GM23338 (cell line): Measurements from ENCODE around the gene TMPRSS9. TPM values are rescaled to one million over a fixed set of nuclear protein-coding genes. Genes with fewer than 3 reads are reported as not detected.
A peak's percentile ranks its signal among the peaks of the same experiment; 100 is the strongest.

ENCODE experiments used
- ATAC-seq: fragments of 200-7000 bp; cut with Tn5 transposase; 3 replicates; pipeline ENCODE4 v1.9.1; 2020
- DNase-seq: peaks from one replicate; pipeline ENCODE4 v3.0.0-alpha.2; 2015; ENCODE audit warnings: low spot score
- H2AFZ ChIP-seq: fragments of 200-600 bp; sonication (generic); 2 replicates; pipeline ENCODE4 v1.8.0; 2016; ENCODE audit warnings: antibody characterized with exemption, mild to moderate bottlenecking, moderate library complexity
- H3F3A ChIP-seq: fragments of 200-600 bp; sonication (generic); replicated peaks from 2 replicates; pipeline ENCODE4 v1.8.0; 2017; ENCODE audit warnings: antibody characterized with exemption, mixed run types, low read depth
- H3K27ac ChIP-seq: fragments of 200-600 bp; sonication (generic); 2 replicates; pipeline ENCODE4 v1.6.1; 2016; ENCODE audit warnings: low read depth
- H3K27me3 ChIP-seq: fragments of 200-600 bp; sonication (generic); 2 replicates; pipeline ENCODE4 v1.8.0; 2016; ENCODE audit warnings: mild to moderate bottlenecking, mixed run types, moderate library complexity; ENCODE audit not compliant: insufficient read depth
- H3K36me3 ChIP-seq: fragments of 200-600 bp; sonication (generic); 2 replicates; pipeline ENCODE4 v1.8.0; 2016; ENCODE audit warnings: mild to moderate bottlenecking; ENCODE audit not compliant: insufficient read depth
- H3K4me1 ChIP-seq: fragments of 200-600 bp; sonication (generic); 2 replicates; pipeline ENCODE4 v1.8.0; 2016; ENCODE audit warnings: mild to moderate bottlenecking, moderate library complexity; ENCODE audit not compliant: insufficient read depth
- H3K4me2 ChIP-seq: fragments of 200-600 bp; sonication (generic); 2 replicates; pipeline ENCODE4 v1.7.1; 2017; ENCODE audit warnings: mixed run types
- H3K4me3 ChIP-seq: fragments of 200-600 bp; sonication (generic); 2 replicates; pipeline ENCODE4 v1.6.1; 2016; ENCODE audit warnings: mixed run types
- H3K79me2 ChIP-seq: fragments of 200-600 bp; sonication (generic); replicated peaks from 2 replicates; pipeline ENCODE4 v1.8.0; 2017; ENCODE audit warnings: mild to moderate bottlenecking; ENCODE audit not compliant: insufficient read depth
- H3K9me2 ChIP-seq: fragments of 200-600 bp; sonication (generic); 2 replicates; pipeline ENCODE4 v1.8.0; 2017; ENCODE audit not compliant: insufficient read depth
- H4K20me1 ChIP-seq: fragments of 200-600 bp; sonication (generic); replicated peaks from 2 replicates; pipeline ENCODE4 v1.8.0; 2017; ENCODE audit warnings: mild to moderate bottlenecking; ENCODE audit not compliant: insufficient read depth
- H3K27ac Mint-ChIP-seq: 2 replicates; pipeline ENCODE4 v1.8.0; 2020; ENCODE audit warnings: inconsistent platforms, mild to moderate bottlenecking, moderate library complexity, mixed read lengths
- H3K27me3 Mint-ChIP-seq: 3 replicates; pipeline ENCODE4 v1.8.0; 2022; ENCODE audit warnings: low read depth, mild to moderate bottlenecking, moderate library complexity, mixed read lengths, inconsistent platforms; ENCODE audit not compliant: insufficient read depth, poor library complexity
- H3K36me3 Mint-ChIP-seq: 3 replicates; pipeline ENCODE4 v1.8.0; 2021; ENCODE audit warnings: low read depth, mild to moderate bottlenecking, inconsistent platforms, moderate library complexity, mixed read lengths
- H3K4me1 Mint-ChIP-seq: 3 replicates; pipeline ENCODE4 v1.8.0; 2020; ENCODE audit warnings: mild to moderate bottlenecking, inconsistent platforms, mixed read lengths
- H3K4me3 Mint-ChIP-seq: 3 replicates; pipeline ENCODE4 v1.8.0; 2021; ENCODE audit warnings: moderate library complexity, mild to moderate bottlenecking, inconsistent platforms, mixed read lengths
- H3K9me3 Mint-ChIP-seq: 3 replicates; pipeline ENCODE4 v1.8.0; 2020; ENCODE audit warnings: moderate library complexity, mild to moderate bottlenecking, inconsistent platforms, mixed read lengths
- EZH2 ChIP-seq: fragments of 200-600 bp; sonication (generic); IDR thresholded peaks from one replicate; pipeline ENCODE4 v1.8.0; 2017; ENCODE audit warnings: antibody characterized with exemption, mild to moderate bottlenecking, low read depth; ENCODE audit not compliant: unreplicated experiment
- NANOG ChIP-seq: IDR thresholded peaks from 2 replicates; pipeline ENCODE4 v1.6.1; 2016; ENCODE audit warnings: antibody characterized with exemption, borderline replicate concordance
- POLR2AphosphoS5 ChIP-seq: IDR thresholded peaks from 2 replicates; pipeline ENCODE4 v1.6.1; 2016; ENCODE audit warnings: antibody characterized with exemption, low read depth
- STAT1 ChIP-seq: IDR thresholded peaks from one replicate; pipeline ENCODE4 v1.6.1; 2016; ENCODE audit warnings: antibody characterized with exemption; ENCODE audit not compliant: unreplicated experiment
- ZNF331 ChIP-seq: fragments of 250-450 bp; sonication (Bioruptor Pico); IDR thresholded peaks from 2 replicates; pipeline ENCODE4 v1.5.0; 2020; ENCODE audit warnings: low read depth, mild to moderate bottlenecking, moderate library complexity
- polyA plus RNA-seq: library from polyadenylated mRNA; unstranded; fragments of >200 nt; fragmentation: Nextera tagmentation; extraction: Ambion mirVana; gene quantifications from 2 replicates; pipeline ENCODE4 v1.2.1, GENCODE V29; 2016
- total RNA-seq: library from RNA; depleted of rRNA; stranded (reverse); fragments of >200 nt; shearing (Covaris generic); gene quantifications from 2 replicates; pipeline ENCODE4 v1.2.3, GENCODE V29; 2014
- TF ChIP-seq, protein P1 (sequence below), 2 experiments: fragments of 200-600 bp in 1 of 2; sonication (generic) in 1 of 2; conservative IDR thresholded peaks; 2 replicates each; pipeline versions ENCODE4 v1.5.1 to v1.6.1; 2016 to 2017; ENCODE audit warnings: antibody characterized with exemption in 2 of 2, low read depth in 2 of 2, mild to moderate bottlenecking in 2 of 2, moderate library complexity in 1 of 2
- TF ChIP-seq, protein P2 (sequence below): fragments of 250-450 bp; sonication (Bioruptor Pico); IDR thresholded peaks from 2 replicates; pipeline ENCODE4 v1.5.0; 2020; ENCODE audit warnings: mild to moderate bottlenecking, moderate library complexity
- TF ChIP-seq, protein P3 (sequence below): IDR thresholded peaks from 2 replicates; pipeline ENCODE4 v1.6.1; 2016; ENCODE audit warnings: antibody characterized with exemption
- TF ChIP-seq, protein P4 (sequence below): IDR thresholded peaks from one replicate; pipeline ENCODE4 v1.6.1; 2018; ENCODE audit warnings: antibody characterized with exemption; ENCODE audit not compliant: unreplicated experiment

Gene TMPRSS9
- total and polyA plus RNA-seq, 2 experiments from 2014 or later = 0.05 to 0.28 TPM

DNA sequence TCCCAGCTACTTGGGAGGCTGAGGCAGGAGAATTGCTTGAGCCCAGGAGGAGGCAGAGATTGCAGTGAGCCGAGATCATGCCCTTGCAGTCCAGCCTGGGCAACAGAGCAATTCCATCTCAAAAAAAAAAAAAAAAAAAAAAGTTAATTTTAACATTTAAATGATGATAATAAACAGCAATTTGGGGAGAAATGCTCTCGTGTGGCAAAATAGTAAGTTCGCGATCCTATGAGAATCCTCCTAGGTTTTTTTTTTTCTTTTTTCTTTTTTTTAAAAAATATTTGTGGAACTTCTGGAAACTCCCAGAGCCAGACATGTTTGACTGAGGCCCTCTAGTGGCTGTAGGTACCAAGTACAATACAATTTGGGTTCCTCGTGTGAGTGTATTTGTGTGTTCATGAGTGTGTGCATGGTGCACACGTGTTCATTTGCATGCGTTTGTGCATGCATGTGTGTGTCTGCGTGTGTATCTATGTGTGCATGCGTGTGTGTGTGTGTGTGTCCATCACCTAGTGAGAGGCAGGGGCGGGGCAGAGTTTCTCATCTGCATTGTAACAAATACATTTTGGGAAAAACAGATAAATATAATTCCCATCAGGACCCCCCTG is 31.2 kb downstream of the TMPRSS9 start:
- ATAC-seq = peak; percentile 65
- Histone ChIP-seq H2AFZ (no peak overlapping the region), H3K4me3 (no peak overlapping the region), H3K9me2 (no peaks in the 10 kb centered on the region), H4K20me1 (no peaks in the 10 kb centered on the region), H3K27me3 (no peaks in the 10 kb centered on the region), H3K27ac (no peak overlapping the region), H3K79me2 (no peaks in the 10 kb centered on the region), H3K4me2 (no peak overlapping the region), H3K36me3 (no peaks in the 10 kb centered on the region), H3K4me1 (no peaks in the 10 kb centered on the region), H3F3A (no peaks in the 10 kb centered on the region)
- no peak overlapping the region for H3K4me3 Mint-ChIP-seq
- no peaks in the 10 kb centered on the region for H3K36me3 Mint-ChIP-seq
- peaks cover 2% of the 10 kb centered on the region; the same call in 2 of the 3 replicates for H3K9me3 Mint-ChIP-seq
- DNase-seq = peak; percentile 79
- no peaks in the 10 kb centered on the region for H3K4me1 Mint-ChIP-seq
- H3K27ac Mint-ChIP-seq = no peak overlapping the region
- peaks cover 13% of the 10 kb centered on the region for H3K27me3 Mint-ChIP-seq
- TF ChIP-seq, protein P1, sequence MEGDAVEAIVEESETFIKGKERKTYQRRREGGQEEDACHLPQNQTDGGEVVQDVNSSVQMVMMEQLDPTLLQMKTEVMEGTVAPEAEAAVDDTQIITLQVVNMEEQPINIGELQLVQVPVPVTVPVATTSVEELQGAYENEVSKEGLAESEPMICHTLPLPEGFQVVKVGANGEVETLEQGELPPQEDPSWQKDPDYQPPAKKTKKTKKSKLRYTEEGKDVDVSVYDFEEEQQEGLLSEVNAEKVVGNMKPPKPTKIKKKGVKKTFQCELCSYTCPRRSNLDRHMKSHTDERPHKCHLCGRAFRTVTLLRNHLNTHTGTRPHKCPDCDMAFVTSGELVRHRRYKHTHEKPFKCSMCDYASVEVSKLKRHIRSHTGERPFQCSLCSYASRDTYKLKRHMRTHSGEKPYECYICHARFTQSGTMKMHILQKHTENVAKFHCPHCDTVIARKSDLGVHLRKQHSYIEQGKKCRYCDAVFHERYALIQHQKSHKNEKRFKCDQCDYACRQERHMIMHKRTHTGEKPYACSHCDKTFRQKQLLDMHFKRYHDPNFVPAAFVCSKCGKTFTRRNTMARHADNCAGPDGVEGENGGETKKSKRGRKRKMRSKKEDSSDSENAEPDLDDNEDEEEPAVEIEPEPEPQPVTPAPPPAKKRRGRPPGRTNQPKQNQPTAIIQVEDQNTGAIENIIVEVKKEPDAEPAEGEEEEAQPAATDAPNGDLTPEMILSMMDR (conservative IDR thresholded peaks at IDR 0.05; ENCODE audit: low read depth in 2 of 2) = peak; percentile 78 to 89
- TF ChIP-seq POLR2AphosphoS5 = no peak

DNA sequence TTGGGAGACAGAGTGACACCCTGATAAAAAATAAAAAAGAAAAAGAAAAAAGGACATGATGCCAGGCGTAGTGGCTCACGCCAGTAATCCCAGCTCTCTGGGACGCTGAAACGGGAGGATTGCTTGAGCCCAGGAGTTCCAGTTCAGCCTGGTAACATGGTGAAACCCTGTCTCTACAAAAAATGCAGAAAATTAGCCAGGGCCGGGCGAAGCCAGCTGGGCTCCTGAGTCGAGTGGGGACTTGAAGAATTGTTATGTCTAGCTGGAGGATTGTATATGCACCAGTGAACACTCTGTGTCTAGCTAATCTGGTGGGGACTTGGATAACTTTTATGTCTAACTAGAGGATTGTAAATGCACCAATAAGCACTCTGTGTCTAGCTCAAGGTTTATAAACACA is 32.3 kb downstream of the TMPRSS9 start:
- Mint-ChIP-seq H3K36me3 (no peaks in the 10 kb centered on the region), H3K27me3 (peaks cover 13% of the 10 kb centered on the region), H3K9me3 (peaks cover 2% of the 10 kb centered on the region; the same call in 2 of the 3 replicates), H3K4me3 (no peak overlapping the region), H3K4me1 (no peaks in the 10 kb centered on the region), H3K27ac (no peak overlapping the region)
- Histone ChIP-seq H2AFZ (no peak overlapping the region), H3K27ac (no peak overlapping the region), H3K27me3 (no peaks in the 10 kb centered on the region), H3K4me3 (no peak overlapping the region), H3K4me1 (no peaks in the 10 kb centered on the region), H3K9me2 (no peaks in the 10 kb centered on the region), H3F3A (no peaks in the 10 kb centered on the region), H3K4me2 (no peak overlapping the region), H3K36me3 (no peaks in the 10 kb centered on the region), H3K79me2 (no peaks in the 10 kb centered on the region), H4K20me1 (no peaks in the 10 kb centered on the region)
- DNase-seq = no peak
- no peak for ATAC-seq
- TF ChIP-seq EZH2 (no peak), POLR2AphosphoS5 (no peak), STAT1 (no peak), NANOG (no peak), ZNF331 (no peak)
- TF ChIP-seq, protein P2, sequence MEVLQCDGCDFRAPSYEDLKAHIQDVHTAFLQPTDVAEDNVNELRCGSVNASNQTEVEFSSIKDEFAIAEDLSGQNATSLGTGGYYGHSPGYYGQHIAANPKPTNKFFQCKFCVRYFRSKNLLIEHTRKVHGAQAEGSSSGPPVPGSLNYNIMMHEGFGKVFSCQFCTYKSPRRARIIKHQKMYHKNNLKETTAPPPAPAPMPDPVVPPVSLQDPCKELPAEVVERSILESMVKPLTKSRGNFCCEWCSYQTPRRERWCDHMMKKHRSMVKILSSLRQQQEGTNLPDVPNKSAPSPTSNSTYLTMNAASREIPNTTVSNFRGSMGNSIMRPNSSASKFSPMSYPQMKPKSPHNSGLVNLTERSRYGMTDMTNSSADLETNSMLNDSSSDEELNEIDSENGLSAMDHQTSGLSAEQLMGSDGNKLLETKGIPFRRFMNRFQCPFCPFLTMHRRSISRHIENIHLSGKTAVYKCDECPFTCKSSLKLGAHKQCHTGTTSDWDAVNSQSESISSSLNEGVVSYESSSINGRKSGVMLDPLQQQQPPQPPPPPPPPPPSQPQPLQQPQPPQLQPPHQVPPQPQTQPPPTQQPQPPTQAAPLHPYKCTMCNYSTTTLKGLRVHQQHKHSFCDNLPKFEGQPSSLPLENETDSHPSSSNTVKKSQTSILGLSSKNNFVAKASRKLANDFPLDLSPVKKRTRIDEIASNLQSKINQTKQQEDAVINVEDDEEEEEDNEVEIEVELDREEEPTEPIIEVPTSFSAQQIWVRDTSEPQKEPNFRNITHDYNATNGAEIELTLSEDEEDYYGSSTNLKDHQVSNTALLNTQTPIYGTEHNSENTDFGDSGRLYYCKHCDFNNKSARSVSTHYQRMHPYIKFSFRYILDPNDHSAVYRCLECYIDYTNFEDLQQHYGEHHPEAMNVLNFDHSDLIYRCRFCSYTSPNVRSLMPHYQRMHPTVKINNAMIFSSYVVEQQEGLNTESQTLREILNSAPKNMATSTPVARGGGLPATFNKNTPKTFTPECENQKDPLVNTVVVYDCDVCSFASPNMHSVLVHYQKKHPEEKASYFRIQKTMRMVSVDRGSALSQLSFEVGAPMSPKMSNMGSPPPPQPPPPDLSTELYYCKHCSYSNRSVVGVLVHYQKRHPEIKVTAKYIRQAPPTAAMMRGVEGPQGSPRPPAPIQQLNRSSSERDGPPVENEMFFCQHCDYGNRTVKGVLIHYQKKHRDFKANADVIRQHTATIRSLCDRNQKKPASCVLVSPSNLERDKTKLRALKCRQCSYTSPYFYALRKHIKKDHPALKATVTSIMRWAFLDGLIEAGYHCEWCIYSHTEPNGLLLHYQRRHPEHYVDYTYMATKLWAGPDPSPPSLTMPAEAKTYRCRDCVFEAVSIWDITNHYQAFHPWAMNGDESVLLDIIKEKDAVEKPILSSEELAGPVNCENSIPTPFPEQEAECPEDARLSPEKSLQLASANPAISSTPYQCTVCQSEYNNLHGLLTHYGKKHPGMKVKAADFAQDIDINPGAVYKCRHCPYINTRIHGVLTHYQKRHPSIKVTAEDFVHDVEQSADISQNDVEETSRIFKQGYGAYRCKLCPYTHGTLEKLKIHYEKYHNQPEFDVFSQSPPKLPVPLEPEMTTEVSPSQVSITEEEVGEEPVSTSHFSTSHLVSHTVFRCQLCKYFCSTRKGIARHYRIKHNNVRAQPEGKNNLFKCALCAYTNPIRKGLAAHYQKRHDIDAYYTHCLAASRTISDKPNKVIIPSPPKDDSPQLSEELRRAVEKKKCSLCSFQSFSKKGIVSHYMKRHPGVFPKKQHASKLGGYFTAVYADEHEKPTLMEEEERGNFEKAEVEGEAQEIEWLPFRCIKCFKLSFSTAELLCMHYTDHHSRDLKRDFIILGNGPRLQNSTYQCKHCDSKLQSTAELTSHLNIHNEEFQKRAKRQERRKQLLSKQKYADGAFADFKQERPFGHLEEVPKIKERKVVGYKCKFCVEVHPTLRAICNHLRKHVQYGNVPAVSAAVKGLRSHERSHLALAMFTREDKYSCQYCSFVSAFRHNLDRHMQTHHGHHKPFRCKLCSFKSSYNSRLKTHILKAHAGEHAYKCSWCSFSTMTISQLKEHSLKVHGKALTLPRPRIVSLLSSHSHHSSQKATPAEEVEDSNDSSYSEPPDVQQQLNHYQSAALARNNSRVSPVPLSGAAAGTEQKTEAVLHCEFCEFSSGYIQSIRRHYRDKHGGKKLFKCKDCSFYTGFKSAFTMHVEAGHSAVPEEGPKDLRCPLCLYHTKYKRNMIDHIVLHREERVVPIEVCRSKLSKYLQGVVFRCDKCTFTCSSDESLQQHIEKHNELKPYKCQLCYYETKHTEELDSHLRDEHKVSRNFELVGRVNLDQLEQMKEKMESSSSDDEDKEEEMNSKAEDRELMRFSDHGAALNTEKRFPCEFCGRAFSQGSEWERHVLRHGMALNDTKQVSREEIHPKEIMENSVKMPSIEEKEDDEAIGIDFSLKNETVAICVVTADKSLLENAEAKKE = no peak
- TF ChIP-seq, protein P3, sequence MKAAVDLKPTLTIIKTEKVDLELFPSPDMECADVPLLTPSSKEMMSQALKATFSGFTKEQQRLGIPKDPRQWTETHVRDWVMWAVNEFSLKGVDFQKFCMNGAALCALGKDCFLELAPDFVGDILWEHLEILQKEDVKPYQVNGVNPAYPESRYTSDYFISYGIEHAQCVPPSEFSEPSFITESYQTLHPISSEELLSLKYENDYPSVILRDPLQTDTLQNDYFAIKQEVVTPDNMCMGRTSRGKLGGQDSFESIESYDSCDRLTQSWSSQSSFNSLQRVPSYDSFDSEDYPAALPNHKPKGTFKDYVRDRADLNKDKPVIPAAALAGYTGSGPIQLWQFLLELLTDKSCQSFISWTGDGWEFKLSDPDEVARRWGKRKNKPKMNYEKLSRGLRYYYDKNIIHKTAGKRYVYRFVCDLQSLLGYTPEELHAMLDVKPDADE = no peak
- TF ChIP-seq, protein P4, sequence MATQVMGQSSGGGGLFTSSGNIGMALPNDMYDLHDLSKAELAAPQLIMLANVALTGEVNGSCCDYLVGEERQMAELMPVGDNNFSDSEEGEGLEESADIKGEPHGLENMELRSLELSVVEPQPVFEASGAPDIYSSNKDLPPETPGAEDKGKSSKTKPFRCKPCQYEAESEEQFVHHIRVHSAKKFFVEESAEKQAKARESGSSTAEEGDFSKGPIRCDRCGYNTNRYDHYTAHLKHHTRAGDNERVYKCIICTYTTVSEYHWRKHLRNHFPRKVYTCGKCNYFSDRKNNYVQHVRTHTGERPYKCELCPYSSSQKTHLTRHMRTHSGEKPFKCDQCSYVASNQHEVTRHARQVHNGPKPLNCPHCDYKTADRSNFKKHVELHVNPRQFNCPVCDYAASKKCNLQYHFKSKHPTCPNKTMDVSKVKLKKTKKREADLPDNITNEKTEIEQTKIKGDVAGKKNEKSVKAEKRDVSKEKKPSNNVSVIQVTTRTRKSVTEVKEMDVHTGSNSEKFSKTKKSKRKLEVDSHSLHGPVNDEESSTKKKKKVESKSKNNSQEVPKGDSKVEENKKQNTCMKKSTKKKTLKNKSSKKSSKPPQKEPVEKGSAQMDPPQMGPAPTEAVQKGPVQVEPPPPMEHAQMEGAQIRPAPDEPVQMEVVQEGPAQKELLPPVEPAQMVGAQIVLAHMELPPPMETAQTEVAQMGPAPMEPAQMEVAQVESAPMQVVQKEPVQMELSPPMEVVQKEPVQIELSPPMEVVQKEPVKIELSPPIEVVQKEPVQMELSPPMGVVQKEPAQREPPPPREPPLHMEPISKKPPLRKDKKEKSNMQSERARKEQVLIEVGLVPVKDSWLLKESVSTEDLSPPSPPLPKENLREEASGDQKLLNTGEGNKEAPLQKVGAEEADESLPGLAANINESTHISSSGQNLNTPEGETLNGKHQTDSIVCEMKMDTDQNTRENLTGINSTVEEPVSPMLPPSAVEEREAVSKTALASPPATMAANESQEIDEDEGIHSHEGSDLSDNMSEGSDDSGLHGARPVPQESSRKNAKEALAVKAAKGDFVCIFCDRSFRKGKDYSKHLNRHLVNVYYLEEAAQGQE = no peak
